NCI-H2081 treated with DMSO at 0.1 percent for 48 hours (cell line): ENCODE results near the gene CPXM1.
"Not testable (repeated sequence)": the region's sequence is repeated elsewhere in the genome, so short reads cannot be mapped to it uniquely, and the experiment has no call there.

Experiments used
- DNase-seq: peaks from one replicate; lab custom pipeline; 2025; lab: John Stamatoyannopoulos, UW

Gene CPXM1

DNA sequence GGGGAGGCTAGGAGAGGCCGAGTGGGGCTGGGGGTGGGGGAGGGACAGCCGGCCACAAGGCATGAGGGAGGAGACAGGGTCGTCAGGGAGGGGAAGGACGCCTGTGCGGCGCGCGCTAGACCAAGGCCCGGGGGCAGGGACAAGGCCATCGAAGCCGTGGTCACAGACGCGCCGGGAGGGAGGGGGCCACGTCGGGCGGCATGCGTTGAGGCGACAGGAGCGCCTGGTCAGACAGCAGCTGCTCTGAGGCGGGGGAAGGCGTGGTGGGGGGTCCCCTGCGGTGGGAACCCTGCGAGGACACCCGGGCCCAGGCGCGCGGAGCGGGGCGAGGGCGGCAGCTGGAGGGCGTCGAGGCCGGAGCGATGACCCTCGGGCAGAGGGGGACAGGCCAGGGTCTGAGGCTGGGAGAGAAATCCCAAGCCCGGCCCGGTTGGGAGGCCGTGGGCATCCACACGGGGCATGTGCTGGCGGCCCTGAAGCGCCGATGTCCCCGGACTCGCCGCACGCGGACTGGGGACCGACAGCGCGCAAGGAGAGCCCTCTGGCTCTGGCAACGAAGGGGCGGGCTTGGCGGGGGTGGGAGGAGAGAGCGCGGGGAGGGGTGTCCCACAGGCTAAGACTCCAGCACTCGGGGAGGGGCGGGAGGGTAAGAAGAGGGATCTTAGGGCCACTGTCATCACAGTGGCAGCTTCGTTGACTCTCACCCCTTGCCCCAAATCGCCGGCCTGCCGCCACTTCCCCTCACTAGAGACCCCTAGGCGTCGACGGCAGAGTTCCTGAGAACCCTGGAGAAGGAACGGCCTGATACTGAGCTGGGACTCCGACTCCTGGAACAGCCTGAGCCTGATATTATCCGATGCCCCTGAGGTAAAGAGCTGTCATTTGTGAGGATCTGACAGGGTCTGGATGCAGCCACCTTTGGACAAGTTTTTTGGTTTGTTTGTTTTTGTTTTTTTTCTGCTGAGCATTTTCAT, 20.8 kb upstream of the CPXM1 start:
- DNase-seq, result no peak

GRCh38 chr20:2820084-2820895, 19.9 kb upstream of the CPXM1 start:
- no peak for DNase-seq

DNA sequence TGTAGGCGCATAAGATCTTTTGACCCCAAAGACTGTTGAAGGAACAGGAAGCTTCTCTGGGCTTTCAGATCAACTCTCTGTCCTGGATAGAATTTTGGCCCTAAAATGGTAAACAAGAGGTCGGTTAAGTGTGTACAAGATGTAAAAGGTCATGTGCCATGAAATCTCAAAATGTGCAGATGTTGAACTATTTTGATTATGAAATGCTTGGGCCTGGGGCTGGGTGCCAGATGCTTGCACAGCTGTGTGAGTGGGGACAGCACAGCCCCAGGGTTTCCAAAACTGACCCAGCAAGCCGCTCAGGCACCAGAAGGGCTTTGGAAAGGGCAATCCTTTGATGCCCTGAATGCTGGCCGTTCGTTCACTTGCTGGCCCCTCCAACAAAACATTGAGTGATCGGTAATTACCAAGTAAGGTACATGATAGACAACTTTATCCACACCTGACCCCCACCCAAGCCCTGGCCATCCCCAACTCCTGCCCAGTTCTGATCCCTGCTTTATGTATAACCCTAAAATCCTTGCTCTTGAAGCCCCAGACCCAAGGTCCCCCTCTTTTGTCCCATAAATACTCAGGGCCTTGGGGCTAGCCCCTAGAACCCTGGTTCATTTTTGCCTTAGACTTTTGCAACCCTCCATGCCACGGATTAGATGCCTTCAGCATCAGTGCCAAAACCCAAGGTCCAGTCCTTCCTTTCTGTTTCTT, 17.6 kb upstream of the CPXM1 start:
- no peak for DNase-seq

GRCh38 chr20:2817341-2817726, 16.9 kb upstream of the CPXM1 start:
- no peak for DNase-seq

DNA sequence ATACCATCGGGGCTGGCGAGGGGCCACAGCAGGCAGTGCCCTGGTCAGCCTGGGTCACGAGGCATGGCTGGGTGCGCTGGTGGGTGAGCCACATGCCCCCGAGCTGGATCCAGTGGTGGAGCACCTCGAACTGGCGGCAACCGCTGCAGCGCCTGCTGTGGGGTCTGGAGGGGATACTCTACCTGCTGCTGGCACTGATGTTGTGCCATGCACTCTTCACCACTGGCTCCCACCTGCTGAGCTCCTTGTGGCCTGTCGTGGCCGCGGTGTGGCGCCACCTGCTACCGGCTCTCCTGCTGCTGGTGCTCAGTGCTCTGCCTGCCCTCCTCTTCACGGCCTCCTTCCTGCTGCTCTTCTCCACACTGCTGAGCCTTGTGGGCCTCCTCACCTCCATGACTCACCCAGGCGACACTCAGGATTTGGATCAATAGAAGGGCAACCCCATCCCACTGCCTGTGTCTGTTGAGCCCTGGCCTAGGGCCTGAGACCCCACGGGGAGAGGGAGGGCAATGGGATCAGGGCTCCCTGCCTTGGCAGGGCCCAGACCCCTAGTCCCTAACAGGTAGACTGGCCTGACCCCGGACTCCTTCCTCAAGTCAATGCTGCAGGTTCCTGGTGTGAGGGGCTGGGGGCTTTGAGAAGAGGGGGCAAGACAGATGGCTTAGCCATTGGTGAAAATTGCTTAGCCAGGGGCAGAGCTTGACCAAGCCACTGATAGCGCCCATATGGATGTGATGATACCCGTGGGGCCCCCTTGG, 16.3 kb upstream of the CPXM1 start:
- DNase-seq, result no peak

DNA sequence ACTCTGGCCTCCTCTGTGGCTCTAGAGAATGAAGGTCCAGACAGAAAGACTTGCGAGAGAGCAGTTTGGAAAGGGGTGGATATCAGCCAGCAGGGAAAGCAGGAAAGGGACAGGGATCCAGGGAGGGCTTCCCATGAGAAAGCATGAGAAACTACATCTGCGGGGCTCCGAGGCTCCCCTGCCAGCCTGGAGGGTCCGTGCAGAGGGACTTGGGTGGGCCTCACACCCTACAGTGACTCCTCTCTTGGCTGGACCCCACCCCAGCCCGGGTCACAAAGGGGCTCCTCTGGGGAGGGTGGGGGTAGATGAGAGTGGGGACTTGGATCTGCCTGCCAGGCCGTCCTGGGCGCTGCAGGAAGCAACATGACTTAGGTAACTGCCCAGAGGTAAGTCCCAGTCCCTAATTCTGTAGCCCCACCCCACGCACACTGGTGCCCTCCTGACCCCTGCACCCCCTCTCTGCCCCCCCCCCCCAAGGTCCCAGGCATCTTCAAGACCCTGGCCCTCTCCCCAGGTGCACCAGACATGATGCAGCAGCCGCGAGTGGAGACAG, 15.7 kb upstream of the CPXM1 start, which contains the start of gene TMEM239:
Gene TMEM239 (plus strand): TSS at position 335 of the 553 bp plus-strand sequence. CDS start 191 bp downstream, at position 526.
- DNase-seq, result no peak

DNA sequence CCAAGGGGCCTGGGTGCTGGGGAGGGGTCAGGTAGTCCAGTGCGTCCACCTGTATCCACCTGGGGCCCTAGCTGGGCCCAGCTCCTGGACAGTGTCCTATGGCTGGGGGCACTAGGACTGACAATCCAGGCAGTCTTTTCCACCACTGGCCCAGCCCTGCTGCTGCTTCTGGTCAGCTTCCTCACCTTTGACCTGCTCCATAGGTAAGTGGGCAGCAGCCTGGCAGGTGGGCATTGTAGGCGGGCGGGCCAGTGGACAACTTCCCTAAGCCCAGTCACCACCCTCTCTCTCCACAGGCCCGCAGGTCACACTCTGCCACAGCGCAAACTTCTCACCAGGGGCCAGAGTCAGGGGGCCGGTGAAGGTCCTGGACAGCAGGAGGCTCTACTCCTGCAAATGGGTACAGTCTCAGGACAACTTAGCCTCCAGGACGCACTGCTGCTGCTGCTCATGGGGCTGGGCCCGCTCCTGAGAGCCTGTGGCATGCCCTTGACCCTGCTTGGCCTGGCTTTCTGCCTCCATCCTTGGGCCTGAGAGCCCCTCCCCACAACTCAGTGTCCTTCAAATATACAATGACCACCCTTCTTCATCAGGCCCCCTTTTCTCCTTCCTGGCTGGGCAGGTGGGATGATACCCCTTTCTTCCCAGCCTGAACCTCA, 14.9 kb upstream of the CPXM1 start:
- no peak for DNase-seq

- DNase-seq, result no peak
These were observed 14.2 kb upstream of the CPXM1 start, which contains the start of gene C20orf141 for GRCh38 chr20:2814587-2815051. Gene C20orf141, plus strand, starts transcription at chr20:2814987. Its CDS starts 198 bp downstream, at chr20:2815185.

DNA sequence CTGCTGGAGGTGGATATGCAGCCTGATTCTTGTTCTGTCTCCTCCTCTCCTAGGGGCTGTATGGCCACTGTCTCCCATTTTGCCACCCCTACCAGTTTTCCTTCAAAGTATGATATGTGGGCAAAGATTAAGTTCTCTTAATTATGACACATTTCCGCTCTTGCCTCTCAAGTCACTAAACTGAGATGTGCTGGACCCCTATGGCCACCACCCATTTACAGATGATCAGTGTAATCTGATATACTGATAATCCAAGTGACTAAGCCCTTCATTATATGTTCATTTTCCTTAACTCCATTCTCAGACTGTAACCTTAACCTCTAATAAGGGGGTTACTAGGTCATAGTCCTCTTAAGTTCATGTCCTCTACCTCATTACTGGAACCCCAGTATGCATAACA, 13.6 kb upstream of the CPXM1 start:
- no peak for DNase-seq

GRCh38 chr20:2812189-2812588, 11.8 kb upstream of the CPXM1 start:
- no peak for DNase-seq

DNA sequence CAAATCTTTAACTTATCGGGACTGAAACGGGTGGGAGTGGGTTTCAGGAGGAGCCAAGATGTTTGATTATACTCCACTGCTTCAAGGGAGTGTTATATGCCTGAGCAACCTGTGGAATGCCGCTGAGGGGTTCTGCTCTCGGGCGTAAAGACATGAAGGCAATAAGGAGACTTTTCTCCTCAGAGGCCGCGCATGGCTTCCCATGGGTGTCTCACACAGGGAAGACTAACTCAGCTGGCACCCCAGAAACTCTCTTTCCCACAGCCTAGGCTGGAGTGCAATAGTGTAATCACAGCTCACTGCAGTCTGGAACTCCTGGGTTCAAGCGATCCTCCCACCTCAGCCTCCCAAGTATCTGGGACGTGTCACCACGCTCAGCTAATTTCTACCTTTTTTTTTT, 9.3 kb upstream of the CPXM1 start:
- no peak for DNase-seq

- not testable (repeated sequence) for DNase-seq
These were observed 7.5 kb upstream of the CPXM1 start for GRCh38 chr20:2807929-2808328.

- DNase-seq, result no peak
These were observed 6.6 kb upstream of the CPXM1 start for GRCh38 chr20:2807019-2807418.

DNA sequence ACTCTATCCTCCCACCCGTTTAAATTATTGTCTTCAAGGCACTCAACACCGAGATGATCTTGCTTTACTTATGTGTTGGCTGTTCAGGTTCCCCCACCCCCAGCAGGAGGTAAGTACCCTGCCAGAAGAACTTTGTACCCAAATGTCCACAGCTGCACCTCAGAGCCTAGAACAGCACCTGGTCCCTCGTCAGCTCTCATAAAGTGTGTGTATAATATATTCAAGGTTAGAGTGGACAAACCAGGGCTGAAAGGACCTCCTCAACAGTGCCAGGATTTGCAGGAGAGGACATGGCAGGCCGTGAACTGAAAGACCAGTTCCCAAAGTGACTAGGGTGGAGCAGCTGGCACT, 5.9 kb upstream of the CPXM1 start:
- no peak for DNase-seq

DNA sequence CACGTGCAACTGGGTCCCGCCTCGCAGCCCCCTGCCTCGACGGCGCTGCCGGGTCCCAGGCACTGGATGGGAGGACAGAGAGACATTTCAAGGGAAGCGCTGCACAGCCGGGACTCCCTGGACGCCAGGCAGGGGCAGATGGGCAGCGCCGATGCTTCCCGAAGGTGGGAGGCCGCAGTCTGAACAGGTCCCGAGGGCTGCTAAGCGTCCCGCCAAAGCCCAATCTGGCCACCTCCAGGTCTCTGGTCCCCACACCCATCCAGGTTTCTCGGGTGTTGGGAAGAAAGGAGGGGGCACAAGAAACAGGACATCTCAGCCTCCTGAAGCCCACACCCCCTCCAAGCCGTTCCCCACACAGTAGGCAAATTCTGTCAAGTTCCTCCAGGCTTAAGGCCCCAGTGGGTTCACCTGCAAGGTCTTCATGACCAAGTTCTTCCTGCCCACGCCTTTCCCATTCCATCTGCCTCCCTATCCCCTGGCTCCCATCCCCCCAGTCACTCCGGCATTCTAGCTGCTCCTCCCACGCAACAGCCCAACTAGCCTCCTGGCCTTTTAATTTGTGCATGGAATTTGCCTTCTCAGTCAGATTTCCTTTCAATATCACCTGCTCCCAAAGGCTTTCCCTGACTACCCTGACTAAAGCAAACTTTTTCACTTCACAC, 5.4 kb upstream of the CPXM1 start:
- DNase-seq, result no peak

DNA sequence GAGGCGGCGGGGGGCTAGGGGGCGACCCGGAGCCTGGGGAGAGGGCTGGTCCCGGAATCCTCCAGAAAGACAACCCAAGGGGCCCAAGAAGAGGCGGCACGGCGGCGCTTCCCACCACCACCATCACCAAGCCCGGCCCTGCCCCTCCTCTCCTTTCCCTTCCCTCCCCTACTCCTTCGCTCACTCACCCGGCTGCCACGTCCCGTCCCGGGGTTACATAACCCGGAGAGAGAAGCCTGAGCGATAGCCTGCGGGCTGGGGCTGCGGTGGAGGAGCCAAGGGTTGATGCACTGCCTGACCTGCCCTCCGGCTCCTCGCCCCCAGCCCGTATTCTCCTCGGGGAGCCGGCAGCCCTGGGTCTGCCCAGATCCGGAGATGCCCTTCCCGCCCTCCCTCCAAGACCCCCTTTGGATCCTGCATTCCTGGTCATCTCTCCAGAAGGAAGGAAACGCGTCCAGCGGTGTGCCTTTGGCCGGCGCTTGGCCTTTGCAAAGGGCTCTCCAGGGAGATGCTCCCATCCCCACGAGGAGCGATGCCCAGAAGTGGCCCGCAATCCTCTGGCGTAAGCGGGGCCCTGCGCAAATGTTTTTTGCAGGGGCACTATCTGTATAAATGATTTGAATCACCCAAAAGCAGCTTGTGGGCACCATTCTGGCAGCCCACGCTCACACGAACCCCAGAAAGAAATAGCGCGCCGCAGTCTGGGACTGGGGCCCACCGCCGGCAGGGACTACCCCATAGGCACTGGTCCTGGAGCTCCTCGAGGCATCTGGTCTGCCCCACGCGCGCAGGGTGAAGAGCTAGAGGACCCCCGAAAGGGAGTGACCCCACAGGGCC, 4.6 kb upstream of the CPXM1 start:
- DNase-seq, result no peak

GRCh38 chr20:2804041-2804828, 3.8 kb upstream of the CPXM1 start:
- no peak for DNase-seq

DNA sequence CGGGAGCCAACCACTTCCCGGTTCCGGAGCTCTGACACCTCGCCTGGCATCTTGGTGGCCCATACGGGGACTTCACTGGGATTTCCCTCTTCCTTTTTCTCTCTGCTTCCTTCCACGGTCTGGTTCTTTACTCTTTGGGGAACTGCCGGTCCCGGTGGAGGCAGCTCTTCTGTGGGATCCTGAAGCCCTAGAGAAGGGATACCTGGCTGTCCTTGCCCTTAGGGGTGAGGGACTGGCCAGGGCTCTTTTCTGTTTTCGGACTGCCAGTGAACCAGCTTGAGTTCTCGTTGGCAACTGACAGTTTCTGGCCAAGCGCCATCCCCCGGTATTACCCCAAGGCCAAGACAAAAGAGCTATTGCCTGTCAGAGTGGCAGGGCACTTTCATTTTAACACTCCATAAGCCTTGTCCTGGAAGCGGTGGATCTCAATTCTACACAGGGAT, 880 bp upstream of the CPXM1 start:
- DNase-seq, result no peak
